PFSK-1 (cell line): ENCODE data around the gene PALD1.

Experiments used
- FOXP2 ChIP-seq: optimal IDR thresholded peaks from 2 replicates; pipeline ENCODE3; 2011; ENCODE audit warnings: borderline replicate concordance, control low read depth, inconsistent platforms; ENCODE audit not compliant: insufficient read depth; ENCODE audit errors: extremely low read length, extremely low read depth
- POLR2AphosphoS5 ChIP-seq: IDR thresholded peaks from 2 replicates; pipeline ENCODE4 v1.6.1; 2012; ENCODE audit warnings: low read depth, mild to moderate bottlenecking, control low read depth, low read length, moderate library complexity
- REST ChIP-seq, 2 experiments: IDR thresholded peaks; 2 replicates each; pipeline versions ENCODE4 v1.6.1 to v1.8.0; 2011 to 2012; ENCODE audit warnings: low read depth in 2 of 2, low read length in 2 of 2, control low read depth in 1 of 2, inconsistent platforms in 1 of 2, mild to moderate bottlenecking in 1 of 2, moderate library complexity in 1 of 2; ENCODE audit not compliant: insufficient read depth in 1 of 2
- SIN3A ChIP-seq: IDR thresholded peaks from 2 replicates; pipeline ENCODE4 v1.6.1; 2012; ENCODE audit warnings: mild to moderate bottlenecking, low read length, moderate library complexity, borderline replicate concordance; ENCODE audit not compliant: insufficient read depth
- TAF1 ChIP-seq: IDR thresholded peaks from 2 replicates; pipeline ENCODE4 v1.6.1; 2012; ENCODE audit warnings: low read length, control low read depth, borderline replicate concordance; ENCODE audit not compliant: insufficient read depth

PALD1 gene

GRCh38 chr10:70546584-70546983 lies 68.0 kb downstream of the PALD1 start:
- TF ChIP-seq TAF1, result no peak
- TF ChIP-seq SIN3A, result no peak
- no peak for TF ChIP-seq REST (IDR thresholded peaks at IDR 0.05; ENCODE audit: insufficient read depth in 1 of 2, low read depth in 2 of 2, low read length in 2 of 2)
- no peak for TF ChIP-seq FOXP2
- no peak for TF ChIP-seq POLR2AphosphoS5

GRCh38 chr10:70549351-70549961 lies 70.9 kb downstream of the PALD1 start:
- TF ChIP-seq POLR2AphosphoS5, result no peak
- TF ChIP-seq SIN3A, result no peak
- TF ChIP-seq FOXP2, result no peak
- no peak for TF ChIP-seq REST (IDR thresholded peaks at IDR 0.05; ENCODE audit: insufficient read depth in 1 of 2, low read depth in 2 of 2, low read length in 2 of 2)
- no peak for TF ChIP-seq TAF1

GRCh38 chr10:70549962-70550458 lies 71.4 kb downstream of the PALD1 start:
- TF ChIP-seq FOXP2 (peak; percentile 16), POLR2AphosphoS5 (no peak)

GRCh38 chr10:70550459-70550858 lies 71.9 kb downstream of the PALD1 start:
- TF ChIP-seq FOXP2 (no peak), REST (IDR thresholded peaks at IDR 0.05; ENCODE audit: insufficient read depth in 1 of 2, low read depth in 2 of 2, low read length in 2 of 2) (no peak), TAF1 (no peak), POLR2AphosphoS5 (no peak), SIN3A (no peak)

- TF ChIP-seq REST (IDR thresholded peaks at IDR 0.05; ENCODE audit: insufficient read depth in 1 of 2, low read depth in 2 of 2, low read length in 2 of 2) (no peak), SIN3A (no peak), TAF1 (no peak), FOXP2 (no peak), POLR2AphosphoS5 (no peak)
Measured at GRCh38 chr10:70551466-70551865, 72.9 kb downstream of the PALD1 start.
